WTC11 (cell line): ENCODE data around the gene ABCF2. TPM values are rescaled to one million over a fixed set of nuclear protein-coding genes. Genes with fewer than 3 reads are reported as not detected.

ENCODE experiments used
- ATAC-seq: fragments of 200-7000 bp; cut with Tn5 transposase; 2 replicates; pipeline ENCODE4 v1.10.0; 2021; ENCODE audit warnings: mild to moderate bottlenecking, moderate library complexity
- CTCF ChIA-PET: fragments of 300-600 bp; sonication (Branson Sonifier 250); formaldehyde crosslinking; loops from one replicate; lab custom pipeline; 2021; ENCODE audit warnings: antibody characterized with exemption; lab: Charles Lee
- POLR2A ChIA-PET: fragments of 350-600 bp; sonication (Branson Sonifier 250); formaldehyde crosslinking; loops from one replicate; lab custom pipeline; 2021; ENCODE audit warnings: antibody characterized with exemption; lab: Charles Lee
- DNase-seq: peaks from one replicate; pipeline ENCODE4 v3.0.0; 2021; ENCODE audit warnings: low spot score
- H3K27ac Mint-ChIP-seq: 2 replicates; pipeline ENCODE4 v1.8.0; 2021; ENCODE audit warnings: mixed read lengths
- H3K27me3 Mint-ChIP-seq: 2 replicates; pipeline ENCODE4 v1.8.0; 2021; ENCODE audit warnings: low read depth, mild to moderate bottlenecking, moderate library complexity, mixed read lengths
- H3K36me3 Mint-ChIP-seq: 2 replicates; pipeline ENCODE4 v1.8.0; 2021; ENCODE audit warnings: mixed read lengths
- H3K4me1 Mint-ChIP-seq: 2 replicates; pipeline ENCODE4 v1.8.0; 2022; ENCODE audit warnings: mixed read lengths
- H3K4me3 Mint-ChIP-seq: 2 replicates; pipeline ENCODE4 v1.8.0; 2021; ENCODE audit warnings: mild to moderate bottlenecking, moderate library complexity, mixed read lengths
- H3K9me3 Mint-ChIP-seq: 2 replicates; pipeline ENCODE4 v1.8.0; 2021; ENCODE audit warnings: mixed read lengths
- CREB1 ChIP-seq: sonication (generic); formaldehyde crosslinking; IDR thresholded peaks from 2 replicates; pipeline ENCODE4 v1.8.0; 2023; ENCODE audit warnings: mild to moderate bottlenecking, missing genetic modification reagents
- ESRRA ChIP-seq: sonication (generic); formaldehyde crosslinking; IDR thresholded peaks from 2 replicates; pipeline ENCODE4 v1.8.1; 2022; ENCODE audit warnings: mild to moderate bottlenecking, missing genetic modification reagents, borderline replicate concordance
- ETV6 ChIP-seq: sonication (generic); formaldehyde crosslinking; IDR thresholded peaks from 2 replicates; pipeline ENCODE4 v1.8.1; 2022; ENCODE audit warnings: mild to moderate bottlenecking, missing genetic modification reagents
- FOXK1 ChIP-seq: sonication (generic); formaldehyde crosslinking; IDR thresholded peaks from 2 replicates; pipeline ENCODE4 v1.8.0; 2022; ENCODE audit warnings: mild to moderate bottlenecking, moderate library complexity, missing genetic modification reagents
- MXD4 ChIP-seq: fragments of 250-450 bp; sonication (Bioruptor Pico); IDR thresholded peaks from 2 replicates; pipeline ENCODE4 v1.8.0; 2021; ENCODE audit warnings: mild to moderate bottlenecking, moderate library complexity, borderline replicate concordance
- NR2C2 ChIP-seq: sonication (generic); formaldehyde crosslinking; IDR thresholded peaks from 2 replicates; pipeline ENCODE4 v1.8.0; 2022; ENCODE audit warnings: mild to moderate bottlenecking, missing genetic modification reagents
- RELA ChIP-seq: sonication (generic); formaldehyde crosslinking; IDR thresholded peaks from 2 replicates; pipeline ENCODE4 v1.8.1; 2022; ENCODE audit warnings: missing genetic modification reagents, mild to moderate bottlenecking, borderline replicate concordance
- ZNF232 ChIP-seq: sonication (generic); formaldehyde crosslinking; IDR thresholded peaks from 2 replicates; pipeline ENCODE4 v1.8.0; 2022; ENCODE audit warnings: mild to moderate bottlenecking, missing genetic modification reagents
- total RNA-seq: library from RNA; stranded (reverse); gene quantifications from 3 replicates; pipeline ENCODE4 v1.2.3, GENCODE V29; 2021
- TF ChIP-seq, protein P1 (sequence below): sonication (generic); formaldehyde crosslinking; IDR thresholded peaks from 2 replicates; pipeline ENCODE4 v1.8.1; 2023; ENCODE audit warnings: mild to moderate bottlenecking, missing genetic modification reagents
- TF ChIP-seq, protein P2 (sequence below): fragments of 250-450 bp; sonication (Bioruptor Pico); IDR thresholded peaks from 2 replicates; pipeline ENCODE4 v1.8.0; 2021; ENCODE audit warnings: mild to moderate bottlenecking
- TF ChIP-seq, protein P3 (sequence below): fragments of 250-450 bp; sonication (Bioruptor Pico); IDR thresholded peaks from 2 replicates; pipeline ENCODE4 v2.1.2; 2022; ENCODE audit warnings: mild to moderate bottlenecking, moderate library complexity
- TF ChIP-seq, protein P4 (sequence below): sonication (generic); formaldehyde crosslinking; IDR thresholded peaks from 2 replicates; pipeline ENCODE4 v1.8.1; 2022; ENCODE audit warnings: mild to moderate bottlenecking, missing genetic modification reagents, moderate library complexity, borderline replicate concordance
- TF ChIP-seq, protein P5 (sequence below): sonication (generic); formaldehyde crosslinking; IDR thresholded peaks from 2 replicates; pipeline ENCODE4 v1.8.1; 2023; ENCODE audit warnings: mild to moderate bottlenecking, moderate library complexity, missing genetic modification reagents
- TF ChIP-seq, protein P6 (sequence below): sonication (generic); formaldehyde crosslinking; IDR thresholded peaks from 2 replicates; pipeline ENCODE4 v1.8.1; 2022; ENCODE audit warnings: low read depth, mild to moderate bottlenecking, moderate library complexity, missing genetic modification reagents, borderline replicate concordance
- TF ChIP-seq, protein P7 (sequence below): sonication (generic); formaldehyde crosslinking; IDR thresholded peaks from 2 replicates; pipeline ENCODE4 v1.8.1; 2023; ENCODE audit warnings: mild to moderate bottlenecking, missing genetic modification reagents, moderate library complexity

The ABCF2 gene
- total RNA-seq, 1 experiment from 2014 or later, result 43.7 TPM

DNA sequence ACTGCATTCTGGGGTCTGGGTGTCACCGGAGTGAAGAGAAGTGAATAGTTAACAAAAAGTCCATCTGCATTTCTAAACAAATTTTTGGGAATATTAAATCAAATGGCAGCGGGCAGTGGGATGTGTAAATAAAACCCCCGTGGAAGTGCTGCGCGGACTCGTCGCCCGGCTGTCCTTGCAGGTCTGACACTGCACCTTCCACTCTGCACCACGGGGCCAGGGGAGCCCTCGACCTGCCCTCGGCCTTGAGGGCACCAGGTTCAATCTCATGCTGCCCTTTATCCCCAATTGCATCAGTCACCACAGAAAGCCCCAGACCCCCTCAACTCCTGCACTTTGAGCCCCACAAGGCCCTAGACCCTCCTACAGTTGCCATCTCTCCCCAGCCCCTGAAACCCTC is 27.8 kb upstream of the ABCF2 start:
- CTCF ChIA-PET, result interaction anchor here (2.3 kb wide), 1 partner anchor 10 kb away, joined by 15 read pairs; no protein-coding TSS in a partner anchor
- no peak for DNase-seq
- TF ChIP-seq, protein P1, sequence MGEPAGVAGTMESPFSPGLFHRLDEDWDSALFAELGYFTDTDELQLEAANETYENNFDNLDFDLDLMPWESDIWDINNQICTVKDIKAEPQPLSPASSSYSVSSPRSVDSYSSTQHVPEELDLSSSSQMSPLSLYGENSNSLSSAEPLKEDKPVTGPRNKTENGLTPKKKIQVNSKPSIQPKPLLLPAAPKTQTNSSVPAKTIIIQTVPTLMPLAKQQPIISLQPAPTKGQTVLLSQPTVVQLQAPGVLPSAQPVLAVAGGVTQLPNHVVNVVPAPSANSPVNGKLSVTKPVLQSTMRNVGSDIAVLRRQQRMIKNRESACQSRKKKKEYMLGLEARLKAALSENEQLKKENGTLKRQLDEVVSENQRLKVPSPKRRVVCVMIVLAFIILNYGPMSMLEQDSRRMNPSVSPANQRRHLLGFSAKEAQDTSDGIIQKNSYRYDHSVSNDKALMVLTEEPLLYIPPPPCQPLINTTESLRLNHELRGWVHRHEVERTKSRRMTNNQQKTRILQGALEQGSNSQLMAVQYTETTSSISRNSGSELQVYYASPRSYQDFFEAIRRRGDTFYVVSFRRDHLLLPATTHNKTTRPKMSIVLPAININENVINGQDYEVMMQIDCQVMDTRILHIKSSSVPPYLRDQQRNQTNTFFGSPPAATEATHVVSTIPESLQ (CRISPR knock-in tag), result no peak
- TF ChIP-seq, protein P2, sequence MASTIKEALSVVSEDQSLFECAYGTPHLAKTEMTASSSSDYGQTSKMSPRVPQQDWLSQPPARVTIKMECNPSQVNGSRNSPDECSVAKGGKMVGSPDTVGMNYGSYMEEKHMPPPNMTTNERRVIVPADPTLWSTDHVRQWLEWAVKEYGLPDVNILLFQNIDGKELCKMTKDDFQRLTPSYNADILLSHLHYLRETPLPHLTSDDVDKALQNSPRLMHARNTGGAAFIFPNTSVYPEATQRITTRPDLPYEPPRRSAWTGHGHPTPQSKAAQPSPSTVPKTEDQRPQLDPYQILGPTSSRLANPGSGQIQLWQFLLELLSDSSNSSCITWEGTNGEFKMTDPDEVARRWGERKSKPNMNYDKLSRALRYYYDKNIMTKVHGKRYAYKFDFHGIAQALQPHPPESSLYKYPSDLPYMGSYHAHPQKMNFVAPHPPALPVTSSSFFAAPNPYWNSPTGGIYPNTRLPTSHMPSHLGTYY (CRISPR knock-in tag), result no peak
- TF ChIP-seq FOXK1 (CRISPR knock-in tag) (no peak), ESRRA (CRISPR knock-in tag) (no peak), MXD4 (CRISPR knock-in tag) (no peak), NR2C2 (CRISPR knock-in tag) (no peak), ZNF232 (CRISPR knock-in tag) (no peak), CREB1 (no peak), RELA (CRISPR knock-in tag) (no peak), ETV6 (CRISPR knock-in tag) (no peak)
- TF ChIP-seq, protein P3, sequence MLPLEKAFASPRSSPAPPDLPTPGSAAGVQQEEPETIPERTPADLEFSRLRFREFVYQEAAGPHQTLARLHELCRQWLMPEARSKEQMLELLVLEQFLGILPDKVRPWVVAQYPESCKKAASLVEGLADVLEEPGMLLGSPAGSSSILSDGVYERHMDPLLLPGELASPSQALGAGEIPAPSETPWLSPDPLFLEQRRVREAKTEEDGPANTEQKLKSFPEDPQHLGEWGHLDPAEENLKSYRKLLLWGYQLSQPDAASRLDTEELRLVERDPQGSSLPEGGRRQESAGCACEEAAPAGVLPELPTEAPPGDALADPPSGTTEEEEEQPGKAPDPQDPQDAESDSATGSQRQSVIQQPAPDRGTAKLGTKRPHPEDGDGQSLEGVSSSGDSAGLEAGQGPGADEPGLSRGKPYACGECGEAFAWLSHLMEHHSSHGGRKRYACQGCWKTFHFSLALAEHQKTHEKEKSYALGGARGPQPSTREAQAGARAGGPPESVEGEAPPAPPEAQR (CRISPR knock-in tag), result no peak
- TF ChIP-seq, protein P4, sequence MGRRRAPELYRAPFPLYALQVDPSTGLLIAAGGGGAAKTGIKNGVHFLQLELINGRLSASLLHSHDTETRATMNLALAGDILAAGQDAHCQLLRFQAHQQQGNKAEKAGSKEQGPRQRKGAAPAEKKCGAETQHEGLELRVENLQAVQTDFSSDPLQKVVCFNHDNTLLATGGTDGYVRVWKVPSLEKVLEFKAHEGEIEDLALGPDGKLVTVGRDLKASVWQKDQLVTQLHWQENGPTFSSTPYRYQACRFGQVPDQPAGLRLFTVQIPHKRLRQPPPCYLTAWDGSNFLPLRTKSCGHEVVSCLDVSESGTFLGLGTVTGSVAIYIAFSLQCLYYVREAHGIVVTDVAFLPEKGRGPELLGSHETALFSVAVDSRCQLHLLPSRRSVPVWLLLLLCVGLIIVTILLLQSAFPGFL, result no peak
- TF ChIP-seq, protein P5, sequence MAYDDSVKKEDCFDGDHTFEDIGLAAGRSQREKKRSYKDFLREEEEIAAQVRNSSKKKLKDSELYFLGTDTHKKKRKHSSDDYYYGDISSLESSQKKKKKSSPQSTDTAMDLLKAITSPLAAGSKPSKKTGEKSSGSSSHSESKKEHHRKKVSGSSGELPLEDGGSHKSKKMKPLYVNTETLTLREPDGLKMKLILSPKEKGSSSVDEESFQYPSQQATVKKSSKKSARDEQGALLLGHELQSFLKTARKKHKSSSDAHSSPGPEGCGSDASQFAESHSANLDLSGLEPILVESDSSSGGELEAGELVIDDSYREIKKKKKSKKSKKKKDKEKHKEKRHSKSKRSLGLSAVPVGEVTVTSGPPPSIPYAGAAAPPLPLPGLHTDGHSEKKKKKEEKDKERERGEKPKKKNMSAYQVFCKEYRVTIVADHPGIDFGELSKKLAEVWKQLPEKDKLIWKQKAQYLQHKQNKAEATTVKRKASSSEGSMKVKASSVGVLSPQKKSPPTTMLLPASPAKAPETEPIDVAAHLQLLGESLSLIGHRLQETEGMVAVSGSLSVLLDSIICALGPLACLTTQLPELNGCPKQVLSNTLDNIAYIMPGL (CRISPR knock-in tag), result no peak
- TF ChIP-seq, protein P6, sequence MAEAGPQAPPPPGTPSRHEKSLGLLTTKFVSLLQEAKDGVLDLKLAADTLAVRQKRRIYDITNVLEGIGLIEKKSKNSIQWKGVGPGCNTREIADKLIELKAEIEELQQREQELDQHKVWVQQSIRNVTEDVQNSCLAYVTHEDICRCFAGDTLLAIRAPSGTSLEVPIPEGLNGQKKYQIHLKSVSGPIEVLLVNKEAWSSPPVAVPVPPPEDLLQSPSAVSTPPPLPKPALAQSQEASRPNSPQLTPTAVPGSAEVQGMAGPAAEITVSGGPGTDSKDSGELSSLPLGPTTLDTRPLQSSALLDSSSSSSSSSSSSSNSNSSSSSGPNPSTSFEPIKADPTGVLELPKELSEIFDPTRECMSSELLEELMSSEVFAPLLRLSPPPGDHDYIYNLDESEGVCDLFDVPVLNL (CRISPR knock-in tag), result no peak
- TF ChIP-seq, protein P7, sequence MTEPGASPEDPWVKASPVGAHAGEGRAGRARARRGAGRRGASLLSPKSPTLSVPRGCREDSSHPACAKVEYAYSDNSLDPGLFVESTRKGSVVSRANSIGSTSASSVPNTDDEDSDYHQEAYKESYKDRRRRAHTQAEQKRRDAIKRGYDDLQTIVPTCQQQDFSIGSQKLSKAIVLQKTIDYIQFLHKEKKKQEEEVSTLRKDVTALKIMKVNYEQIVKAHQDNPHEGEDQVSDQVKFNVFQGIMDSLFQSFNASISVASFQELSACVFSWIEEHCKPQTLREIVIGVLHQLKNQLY (CRISPR knock-in tag), result no peak
- Mint-ChIP-seq H3K27ac (no peak overlapping the region), H3K9me3 (no peaks in the 10 kb centered on the region), H3K4me1 (peaks cover 30% of the 10 kb centered on the region), H3K36me3 (no peaks in the 10 kb centered on the region), H3K27me3 (peaks cover 60% of the 10 kb centered on the region), H3K4me3 (no peak overlapping the region)
- POLR2A ChIA-PET, result no interaction called here
- ATAC-seq, result no peak

DNA sequence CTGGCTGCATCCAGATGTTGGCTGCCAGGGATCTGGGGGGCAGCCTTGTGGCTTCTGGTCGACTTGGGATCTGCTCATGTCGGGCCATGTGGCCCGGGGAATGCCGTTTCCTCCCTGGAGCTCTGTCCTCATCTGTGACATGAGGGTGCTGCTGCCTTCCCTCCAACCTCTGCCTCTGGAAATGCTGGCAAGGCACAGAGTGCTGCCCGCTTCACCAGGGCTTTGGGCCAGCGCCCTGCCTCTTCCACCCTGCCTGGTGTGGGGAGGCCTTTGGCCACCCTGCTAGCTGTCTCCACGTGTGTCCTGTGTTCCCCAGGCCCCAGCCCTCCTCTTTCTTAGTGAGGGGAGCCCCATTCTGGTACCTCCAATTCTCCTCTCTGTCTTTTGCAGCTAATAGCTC is 27.3 kb upstream of the ABCF2 start:
- no peak for ATAC-seq
- ChIA-PET CTCF (interaction anchor here (0.6 kb wide), 1 partner anchor 50 kb away, joined by 4 read pairs; no protein-coding TSS in a partner anchor), POLR2A (no interaction called here)
- Mint-ChIP-seq H3K9me3 (no peaks in the 10 kb centered on the region), H3K27ac (no peak overlapping the region), H3K27me3 (peaks cover 65% of the 10 kb centered on the region), H3K4me1 (peaks cover 34% of the 10 kb centered on the region), H3K4me3 (no peak overlapping the region), H3K36me3 (no peaks in the 10 kb centered on the region)
- no peak for DNase-seq
- no peak for TF ChIP-seq FOXK1 (CRISPR knock-in tag)
